GM21737 (cell line): ENCODE data around the gene RAB14.
A peak's percentile ranks its signal among the peaks of the same experiment; 100 is the strongest.

Experiments
- ATAC-seq: cut with Tn5 transposase; IDR thresholded peaks from one replicate; pipeline ENCODE4 v1.9.1; 2021; ENCODE audit warnings: mild to moderate bottlenecking, moderate library complexity; ENCODE audit not compliant: unreplicated experiment

RAB14 gene

DNA sequence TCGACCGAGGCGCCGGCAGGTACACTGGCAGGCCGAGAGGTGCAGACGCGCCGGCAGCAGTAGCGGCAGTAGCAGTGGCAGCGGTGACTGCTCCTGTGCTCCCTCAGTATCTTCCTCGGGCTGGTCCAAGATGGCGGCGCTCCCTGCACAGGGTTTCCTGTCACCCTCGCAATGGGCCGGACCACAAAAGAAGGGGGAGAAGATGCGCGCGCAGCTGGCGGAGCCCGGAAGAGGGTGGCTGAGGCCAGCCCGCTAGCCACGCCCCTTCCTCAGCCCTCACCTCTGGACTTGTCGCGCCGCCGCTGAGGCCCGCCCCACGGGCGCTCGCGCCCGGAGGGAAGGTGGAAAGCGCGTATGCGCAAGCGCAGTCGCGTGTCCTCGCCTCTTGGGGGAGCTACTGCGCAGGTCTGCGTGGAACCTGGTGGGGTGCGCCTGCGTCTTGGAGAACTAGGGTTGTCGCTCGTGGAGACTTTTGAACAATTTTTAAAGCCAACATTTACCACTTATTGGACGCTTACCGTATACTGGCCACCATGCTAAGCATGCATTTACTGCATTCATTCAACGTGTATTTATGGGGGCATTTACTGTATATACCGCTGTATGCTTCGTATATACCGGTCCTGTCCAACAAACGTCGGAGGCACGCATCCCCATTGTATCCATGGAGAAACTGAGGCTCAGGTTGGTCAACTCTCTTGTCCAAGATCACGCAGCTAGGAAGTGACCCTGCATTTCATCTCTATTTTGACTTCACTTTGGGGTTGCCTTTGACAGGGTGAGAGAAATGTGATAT is at the start of gene RAB14:
RAB14 (minus strand) TSS at position 132 of the 796 bp plus-strand sequence. CDS start 8,457 bp downstream, outside the sequence.
- peak; percentile 79 for ATAC-seq

DNA sequence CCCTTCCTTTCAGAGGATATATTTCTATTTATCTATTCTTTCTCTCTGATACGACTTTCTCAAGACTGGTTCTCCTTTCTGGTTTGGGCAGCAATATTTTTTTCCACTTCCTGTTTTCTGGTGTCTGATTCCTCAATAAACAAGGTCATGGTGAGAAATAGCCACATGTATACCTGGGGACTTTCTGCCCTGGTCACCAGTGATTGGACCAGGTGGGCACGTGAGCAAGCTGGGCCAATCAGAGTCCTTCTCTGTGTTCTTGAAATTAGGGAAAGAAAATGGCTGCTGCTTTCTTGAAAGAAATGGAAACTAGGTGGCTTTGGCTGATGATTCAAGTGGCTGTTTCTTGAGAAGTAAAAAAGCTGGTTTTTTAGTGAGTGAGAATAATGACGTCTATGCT is 47.9 kb upstream of the RAB14 start:
- no peak for ATAC-seq

DNA sequence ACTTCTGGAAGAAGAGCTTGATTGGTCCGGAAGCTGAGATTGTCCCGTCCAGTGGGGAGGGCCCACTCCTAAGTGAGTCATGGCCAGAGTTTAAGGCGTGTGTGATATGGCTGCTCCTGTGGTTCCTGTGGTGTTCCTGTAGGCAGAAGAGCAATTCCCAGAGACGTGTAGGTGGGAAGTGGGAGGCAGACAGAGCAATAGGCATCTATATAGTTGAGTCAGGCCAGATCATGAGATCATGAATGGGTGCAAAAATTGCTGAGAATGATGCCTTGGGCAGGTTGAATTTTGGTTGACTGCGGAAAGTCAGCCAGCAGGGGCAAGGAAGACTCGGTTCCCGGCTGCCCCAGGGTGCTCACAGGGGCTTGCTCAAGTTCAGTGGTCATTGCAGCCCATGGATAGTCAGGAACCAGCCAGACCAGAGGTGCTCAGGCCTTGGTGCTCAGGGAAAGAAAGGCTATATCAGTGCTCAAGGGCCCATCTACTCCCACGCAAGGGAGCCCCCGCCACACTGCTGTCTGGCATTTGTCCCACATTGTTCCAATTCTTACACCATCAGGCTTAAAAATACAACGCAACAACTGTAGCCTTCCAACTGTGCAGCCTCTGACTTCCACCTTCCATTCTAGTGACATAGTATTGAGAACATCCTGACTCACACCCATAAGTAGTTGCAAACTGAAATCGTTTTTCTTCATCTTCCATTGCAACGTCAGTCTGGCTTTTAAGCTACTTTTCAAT is 45.3 kb upstream of the RAB14 start:
- ATAC-seq, result no peak

DNA sequence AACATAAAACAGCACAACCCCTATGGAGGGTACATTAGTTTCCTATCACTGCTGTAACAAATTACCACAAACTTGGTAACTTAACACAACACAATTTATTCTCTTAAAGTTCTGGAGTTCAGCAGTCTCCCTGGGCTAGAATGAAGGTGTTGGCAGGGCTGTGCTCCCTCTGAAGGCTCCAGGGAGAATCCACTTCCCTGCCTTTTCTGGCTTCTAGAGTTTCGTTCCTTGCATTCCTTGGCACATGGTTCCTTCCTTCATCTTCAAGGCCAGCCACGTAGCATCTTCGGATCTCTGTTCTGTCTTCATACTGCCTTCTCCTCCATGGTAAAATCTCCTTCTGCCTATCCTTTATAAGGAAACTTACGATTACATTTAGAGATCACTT is 41.3 kb upstream of the RAB14 start:
- ATAC-seq, result no peak

DNA sequence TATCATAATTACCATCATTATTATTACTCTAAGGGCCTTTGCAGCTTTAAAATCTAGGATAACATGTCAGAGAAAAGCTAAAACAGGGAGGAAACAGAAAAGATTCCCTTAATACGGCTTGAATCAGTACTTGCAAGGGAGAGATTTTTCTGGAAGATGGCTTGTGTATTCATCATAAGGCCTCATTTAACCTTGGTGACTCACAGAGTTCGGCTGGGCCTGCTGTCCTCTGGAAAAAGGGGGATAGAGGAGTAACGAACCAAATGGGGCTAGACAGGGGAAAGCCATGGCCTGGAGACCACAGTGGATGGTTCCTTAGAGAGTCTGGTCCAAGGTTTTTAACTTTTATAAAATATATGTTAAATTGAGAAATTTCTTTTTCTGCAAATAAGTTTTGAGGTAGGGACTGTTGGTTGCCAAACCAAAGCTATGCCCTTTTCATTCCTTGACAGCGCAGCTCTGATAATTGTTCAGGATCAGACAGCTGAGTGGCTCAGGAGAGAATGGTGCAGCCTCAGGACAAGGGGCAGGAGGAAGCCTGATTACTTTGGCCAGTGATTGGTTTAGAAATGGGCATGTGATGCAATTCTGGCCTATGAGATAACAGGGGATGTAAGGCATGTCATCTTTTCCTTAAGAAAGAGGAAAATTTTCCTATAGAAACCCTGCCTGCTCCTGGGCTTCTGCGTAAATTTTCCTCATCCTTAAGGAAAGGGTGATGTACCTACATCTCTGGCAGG is 40.7 kb upstream of the RAB14 start:
- ATAC-seq, result no peak

DNA sequence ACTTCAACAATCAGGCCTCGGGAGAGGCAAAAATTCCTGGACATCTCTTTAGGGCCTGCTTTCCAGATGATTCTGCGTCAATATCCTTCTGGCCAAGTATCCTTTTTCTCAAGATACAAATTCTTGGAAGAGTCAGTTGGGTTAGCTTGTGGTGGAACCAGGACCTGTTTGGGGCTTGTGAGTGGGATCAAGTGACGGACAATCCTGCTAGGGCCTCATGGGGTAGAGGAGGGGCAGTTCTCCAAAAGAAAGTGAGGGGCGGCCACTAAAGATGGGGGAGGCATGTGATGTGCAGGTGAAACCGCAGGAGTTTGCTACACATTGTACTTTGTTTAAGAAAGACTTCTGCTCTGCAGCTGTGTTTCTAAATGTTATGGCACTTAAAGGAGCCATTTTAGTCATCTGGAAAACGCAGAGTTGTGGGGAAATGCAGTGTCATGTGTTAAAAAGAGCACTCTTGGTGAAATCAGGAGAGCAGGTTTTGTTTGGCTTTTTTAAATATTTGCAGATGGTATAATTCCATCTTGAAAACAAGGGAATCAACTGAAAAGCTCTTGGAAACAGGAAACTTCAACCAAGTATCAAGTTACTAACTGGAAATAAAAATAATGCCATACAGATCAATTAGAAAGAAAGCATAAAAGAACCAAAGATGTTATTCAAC is 38.9 kb upstream of the RAB14 start:
- ATAC-seq, result no peak

DNA sequence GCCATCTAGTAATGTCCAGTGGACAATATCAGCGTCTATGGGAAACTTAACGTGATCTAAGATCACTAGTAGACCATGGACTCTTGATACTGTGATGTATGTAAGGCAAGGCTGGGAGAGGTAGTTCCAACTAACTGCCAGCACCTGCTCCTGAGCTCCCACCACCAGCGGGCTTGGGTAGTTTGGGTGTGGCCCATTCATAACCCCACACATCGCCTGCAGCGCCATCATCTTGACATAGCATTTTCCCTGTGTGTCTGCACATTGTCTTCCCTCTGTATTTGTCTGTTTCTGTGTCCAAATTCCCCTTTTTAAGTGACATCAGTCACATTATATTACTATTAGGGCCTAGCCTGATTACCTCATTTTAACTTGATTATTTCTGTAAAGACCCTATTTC is 38.2 kb upstream of the RAB14 start:
- ATAC-seq, result no peak

DNA sequence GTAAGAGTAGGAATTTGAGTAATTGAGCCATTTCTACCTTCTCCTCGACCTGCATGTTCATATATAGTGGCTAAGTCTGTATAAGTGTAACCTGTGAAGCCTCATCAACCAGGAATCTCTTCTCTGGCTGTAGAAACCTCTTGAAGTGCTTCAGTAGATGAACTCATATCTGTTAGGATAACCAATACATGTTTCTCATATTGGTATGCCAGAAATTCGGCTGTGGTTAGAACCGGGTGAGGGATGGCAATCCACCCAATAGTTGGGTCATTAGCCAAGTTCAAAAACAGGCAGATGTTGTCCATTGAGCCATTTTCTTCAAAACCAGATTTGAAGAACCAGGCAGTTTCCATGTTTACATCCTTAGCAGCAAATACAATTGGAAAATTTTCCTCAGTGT is 37.4 kb upstream of the RAB14 start:
- no peak for ATAC-seq

DNA sequence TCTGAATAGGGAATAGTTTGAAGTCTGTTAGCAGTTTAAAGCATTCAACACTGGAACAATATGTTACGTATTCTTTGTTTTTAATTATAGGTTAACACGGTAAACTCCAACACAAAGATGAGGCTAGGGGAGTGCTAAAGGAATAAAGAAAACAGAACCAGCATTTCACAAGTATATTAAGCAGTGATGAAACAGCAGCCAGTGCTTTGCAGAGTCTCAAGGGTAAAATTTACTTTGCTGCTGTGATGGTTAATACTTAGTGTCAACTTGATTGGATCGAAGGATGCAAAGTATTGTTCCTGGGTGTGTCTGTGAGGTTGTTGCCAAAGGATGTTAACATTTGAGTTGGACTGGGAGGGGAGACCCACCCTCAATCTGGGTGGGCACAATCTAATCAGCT is 36.2 kb upstream of the RAB14 start:
- ATAC-seq, result no peak

DNA sequence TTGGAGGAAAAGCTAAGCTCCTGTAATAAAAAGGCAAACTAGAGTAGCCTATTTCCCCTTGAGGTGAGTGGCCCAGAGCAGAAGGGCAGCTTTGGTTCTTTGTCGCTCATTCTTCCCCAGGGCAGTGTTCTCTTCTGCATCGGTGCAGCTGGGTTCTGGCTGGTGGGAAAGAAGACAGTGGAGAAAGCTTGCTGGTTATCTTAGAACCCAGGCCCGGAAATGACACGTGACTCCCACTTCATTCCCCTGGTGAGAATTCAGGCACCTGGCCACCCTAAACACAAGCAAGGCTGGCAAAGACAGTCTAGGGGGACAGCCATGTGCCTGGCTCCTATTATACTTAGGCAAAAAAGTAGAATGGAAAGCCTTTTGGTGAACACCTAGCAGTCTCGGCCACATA is 33.8 kb upstream of the RAB14 start:
- no peak for ATAC-seq

DNA sequence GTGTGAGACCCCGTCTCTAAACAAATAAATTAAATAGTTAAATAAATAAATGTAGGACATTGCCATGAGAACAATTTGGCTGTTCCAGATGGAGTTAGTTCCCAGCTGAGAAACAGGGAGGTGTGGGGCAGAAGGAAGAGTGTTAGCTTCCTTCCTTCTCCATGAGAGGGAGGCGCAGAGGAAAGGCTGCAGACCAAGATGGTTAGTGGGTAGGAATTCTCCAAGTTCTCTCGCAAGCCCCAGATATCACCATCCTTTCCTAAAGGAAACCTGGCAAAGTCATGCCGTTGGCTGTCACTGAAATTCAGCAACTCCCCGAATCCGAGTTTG is 33.1 kb upstream of the RAB14 start:
- no peak for ATAC-seq

DNA sequence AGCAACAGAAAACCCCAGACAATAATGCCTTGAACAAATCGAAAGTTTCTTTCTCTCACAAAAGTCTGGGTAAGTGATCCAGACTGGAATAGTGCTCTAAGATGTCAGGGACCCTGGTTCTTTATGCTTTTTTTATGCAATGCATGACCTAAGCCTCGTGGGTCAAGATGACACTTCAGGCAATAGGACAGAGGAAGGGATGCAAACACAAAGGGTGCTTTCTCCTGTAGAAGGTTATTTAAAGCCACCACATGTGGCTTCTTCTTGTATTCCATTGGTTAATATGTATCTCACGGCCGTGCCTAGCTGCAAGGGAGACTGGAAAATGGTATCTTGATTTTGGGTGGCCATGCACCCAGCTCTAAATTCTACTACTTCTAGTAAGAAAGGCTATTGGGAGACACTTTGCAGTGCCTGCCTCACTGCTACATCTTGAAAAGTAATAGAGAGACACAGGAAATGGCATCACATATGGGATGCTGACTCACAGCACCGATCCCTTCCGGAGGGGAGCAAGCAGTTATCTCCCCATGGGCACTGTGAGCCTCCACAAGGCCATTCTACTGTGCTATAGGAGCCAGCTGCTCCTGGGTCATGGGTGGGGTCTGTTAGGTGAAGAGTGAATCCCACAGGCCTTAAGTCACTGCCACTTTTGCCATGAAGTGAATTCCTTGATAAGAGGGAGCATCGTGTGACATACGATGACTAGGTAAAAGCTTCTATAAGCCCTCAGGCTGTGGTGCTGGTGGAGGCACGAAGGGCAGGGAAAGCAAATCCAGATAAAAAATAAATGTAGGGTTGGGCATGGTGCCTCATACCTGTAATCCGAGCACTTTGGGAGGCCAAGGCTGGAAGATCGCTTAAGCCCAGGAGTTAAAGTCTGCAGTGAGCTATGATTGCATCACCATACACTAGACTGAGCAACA is 32.5 kb upstream of the RAB14 start:
- ATAC-seq, result no peak

DNA sequence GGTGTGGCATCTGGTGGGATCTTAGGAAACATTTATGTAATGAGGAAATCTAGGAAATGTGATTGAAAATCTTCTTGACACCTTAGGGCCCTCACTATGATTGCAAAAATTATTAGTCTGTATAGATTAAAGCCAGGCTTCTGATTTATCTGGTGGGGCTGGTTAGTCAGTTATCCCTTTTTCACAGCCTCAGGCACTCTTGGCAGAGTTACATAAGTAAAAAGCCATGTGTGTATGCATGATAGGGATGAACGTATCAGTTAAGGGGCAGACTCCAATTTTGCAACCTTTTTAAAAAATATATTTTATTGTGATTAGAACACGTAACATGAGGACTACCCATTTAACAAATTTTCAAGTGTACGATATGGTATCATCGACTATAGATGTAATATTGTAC is 30.6 kb upstream of the RAB14 start:
- ATAC-seq, result no peak

DNA sequence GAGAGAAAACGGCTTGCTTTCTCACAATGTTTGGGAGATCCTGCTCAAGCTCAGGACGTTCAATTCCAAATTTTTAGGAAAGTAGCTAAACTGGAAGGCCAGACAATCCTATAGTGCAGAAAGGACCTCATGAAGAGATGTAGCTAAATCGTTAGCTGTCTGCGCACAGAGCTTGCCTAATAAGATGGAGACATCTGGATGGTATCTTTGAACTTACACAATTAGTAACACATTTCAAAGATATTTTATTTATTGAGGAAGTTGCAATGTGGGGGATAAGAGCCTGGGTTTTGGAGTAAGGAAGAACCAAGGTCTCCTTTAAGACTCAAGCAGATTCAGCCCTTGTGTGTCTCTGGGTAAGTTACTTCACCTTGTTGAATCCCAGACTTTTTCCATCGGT is 28.6 kb upstream of the RAB14 start:
- ATAC-seq, result no peak

DNA sequence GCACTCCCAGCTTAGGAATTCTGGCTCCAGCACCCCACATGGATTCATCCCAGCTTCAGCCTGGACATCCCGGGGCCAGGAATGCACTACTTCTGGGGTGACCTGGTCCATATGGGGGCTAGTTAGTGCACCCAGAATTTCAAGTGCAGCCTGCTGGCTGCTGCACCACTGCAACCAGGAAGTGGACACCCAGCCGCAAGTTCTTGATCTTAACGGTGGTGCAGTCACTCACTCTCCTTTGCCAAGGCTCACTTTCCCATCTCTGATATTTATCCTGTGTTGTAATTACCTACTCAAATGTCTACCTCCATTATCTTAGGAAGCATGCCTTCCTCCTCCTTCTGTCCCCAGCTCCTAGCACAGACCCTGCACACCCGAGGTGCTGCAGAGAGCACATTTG is 26.2 kb upstream of the RAB14 start:
- ATAC-seq, result no peak

DNA sequence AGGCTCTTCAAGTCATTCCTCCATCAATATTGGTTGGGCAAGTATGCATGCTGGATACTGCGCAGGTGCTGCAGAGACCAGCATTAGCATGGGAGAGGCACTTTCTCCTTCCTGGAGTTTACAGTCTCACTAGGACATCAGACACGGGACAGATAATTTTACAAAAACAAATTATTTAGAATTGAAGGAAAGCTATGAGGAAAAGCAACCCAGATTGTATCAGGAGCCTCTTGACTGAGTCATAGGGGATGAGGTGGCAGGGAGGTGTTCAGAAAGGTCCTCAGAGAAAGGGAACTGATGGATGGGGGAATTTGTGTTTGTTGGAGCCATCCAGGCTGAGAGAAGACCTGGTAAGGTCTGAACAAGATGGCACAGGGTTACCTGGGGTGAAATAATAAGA is 24.5 kb upstream of the RAB14 start:
- ATAC-seq, result no peak

DNA sequence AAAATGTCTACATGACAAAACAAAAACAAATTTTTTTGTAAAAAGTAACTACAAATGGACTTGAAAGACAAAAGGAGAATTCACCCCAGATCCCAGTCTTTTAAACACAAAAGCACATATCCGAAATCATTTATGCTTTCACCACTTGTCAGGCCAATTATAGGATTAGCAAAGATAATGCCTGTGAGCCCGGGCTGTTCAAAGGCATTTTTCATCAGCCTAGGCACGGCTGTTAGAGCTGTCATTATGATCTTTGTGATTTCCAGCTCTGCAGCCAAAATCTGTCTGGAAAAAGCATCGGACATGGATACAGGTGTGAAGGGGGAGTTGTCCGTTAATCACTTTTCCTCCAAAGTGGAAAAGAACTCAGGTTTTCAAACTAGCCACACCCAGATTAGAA is 23.6 kb upstream of the RAB14 start:
- ATAC-seq, result no peak

DNA sequence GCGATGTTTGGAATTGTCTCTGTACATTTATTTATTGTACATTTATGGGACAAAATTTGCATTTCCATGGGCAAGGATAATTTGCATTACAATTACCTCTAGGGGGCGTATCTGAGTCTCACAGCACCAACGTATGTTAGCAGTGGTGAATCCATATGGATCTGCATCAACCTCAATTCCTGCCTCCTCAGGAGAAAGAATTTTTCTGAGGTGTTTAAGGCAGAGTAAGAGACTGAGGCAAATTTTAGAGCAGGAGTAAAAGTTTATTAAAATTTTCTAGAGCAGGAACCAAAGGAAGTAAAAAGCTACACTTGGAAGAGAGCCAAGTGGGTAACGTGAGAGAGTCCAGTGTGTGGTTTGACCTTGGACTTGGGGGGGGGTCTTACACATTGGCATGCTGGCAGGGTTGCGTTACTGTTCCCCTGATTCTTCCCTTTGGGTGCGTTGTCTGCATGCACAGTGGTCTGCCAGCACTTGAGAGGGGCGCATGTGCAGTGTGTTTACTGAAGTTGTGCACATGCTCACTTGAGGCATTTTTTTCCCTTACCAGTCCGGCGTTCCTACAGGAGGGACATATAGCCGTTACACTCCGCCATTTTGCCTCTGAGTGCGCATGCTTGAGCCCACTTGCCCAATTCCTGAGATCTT is 21.0 kb upstream of the RAB14 start:
- ATAC-seq, result no peak

DNA sequence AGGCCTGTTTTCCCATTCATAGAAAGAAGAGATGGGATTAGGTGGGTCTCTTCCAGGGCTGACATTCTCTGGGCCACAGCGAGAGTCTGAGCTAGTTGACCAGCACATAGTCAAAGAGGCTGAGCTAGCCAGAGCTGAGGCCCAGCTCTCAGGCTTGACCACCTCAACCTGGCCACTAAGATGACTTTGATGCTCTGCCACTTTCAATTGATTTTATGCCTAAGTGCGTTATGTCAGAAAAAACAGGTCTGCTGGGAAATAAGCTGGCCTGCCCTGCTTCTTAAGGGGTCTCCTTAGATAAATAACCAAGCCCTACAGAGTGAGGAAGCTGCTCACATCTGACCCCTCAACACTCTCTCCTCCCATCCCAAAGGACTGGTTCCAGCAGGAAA is 20.0 kb upstream of the RAB14 start:
- no peak for ATAC-seq
